Prostate gland (tissue), 2 donors: Measurements from ENCODE around the gene TNRC18.

Experiments
- CTCF ChIP-seq, 4 experiments: fragments of 200-600 bp in 2 of 4; fragments of 450-650 bp in 2 of 4; sonication (generic) in 2 of 4; IDR thresholded peaks; 1 replicate in 3 of 4; 2 replicates in 1 of 4; pipeline ENCODE4 v1.5.1; 2016 to 2019; ENCODE audit warnings: antibody characterized with exemption in 4 of 4, mild to moderate bottlenecking in 2 of 4, moderate library complexity in 2 of 4
- POLR2A ChIP-seq: fragments of 450-650 bp; IDR thresholded peaks from one replicate; pipeline ENCODE4 v1.6.1; 2016; ENCODE audit warnings: antibody characterized with exemption, mild to moderate bottlenecking

GRCh38 chr7:5403442-5403841 lies 20.2 kb downstream of the TNRC18 start:
- no peak for TF ChIP-seq CTCF (IDR thresholded peaks at IDR 0.05)
- TF ChIP-seq POLR2A = no peak
